Hematopoietic multipotent progenitor cell (in vitro differentiated cells): Measurements from ENCODE around the gene GOLGA6L7. TPM values are rescaled to one million over a fixed set of nuclear protein-coding genes. Genes with fewer than 3 reads are reported as not detected.

Source experiments
- total RNA-seq: library from RNA; depleted of rRNA; stranded (reverse); fragments of >200 nt; gene quantifications from one replicate; pipeline ENCODE4 v1.2.3, GENCODE V29; 2012

The GOLGA6L7 gene
- total RNA-seq, 1 donor = not detected

Other genes starting within 250 kb of the GOLGA6L7 start
- 1.1 TPM for gene GOLGA8M, start 136.2 kb downstream of the GOLGA6L7 start, total RNA-seq
- gene APBA2, start 37.3 kb upstream of the GOLGA6L7 start, total RNA-seq = 7.5 TPM